T-helper 2 cell treated with Interferon-gamma antibody and Interleukin-4, amounts not matched to agents 100 ng/mL and 5 ng/mL, for 36 hours (primary cell): ENCODE data around the gene GLCCI1. TPM values are rescaled to one million over a fixed set of nuclear protein-coding genes. Genes with fewer than 3 reads are reported as not detected.
"Not testable (repeated sequence)": the region's sequence is repeated elsewhere in the genome, so short reads cannot be mapped to it uniquely, and the experiment has no call there.

ENCODE experiments used
- intact Hi-C: fragments of 100-400 bp; cut with micrococcal nuclease; formaldehyde crosslinking; loops from one replicate; pipeline ENCODE4 v1.15.1; 2023
- total RNA-seq: library from RNA; stranded (reverse); gene quantifications from 2 replicates; pipeline ENCODE4 v1.2.3, GENCODE V29; 2022

Gene GLCCI1
- total RNA-seq, 1 donor from 2014 or later = 35.8 TPM

DNA sequence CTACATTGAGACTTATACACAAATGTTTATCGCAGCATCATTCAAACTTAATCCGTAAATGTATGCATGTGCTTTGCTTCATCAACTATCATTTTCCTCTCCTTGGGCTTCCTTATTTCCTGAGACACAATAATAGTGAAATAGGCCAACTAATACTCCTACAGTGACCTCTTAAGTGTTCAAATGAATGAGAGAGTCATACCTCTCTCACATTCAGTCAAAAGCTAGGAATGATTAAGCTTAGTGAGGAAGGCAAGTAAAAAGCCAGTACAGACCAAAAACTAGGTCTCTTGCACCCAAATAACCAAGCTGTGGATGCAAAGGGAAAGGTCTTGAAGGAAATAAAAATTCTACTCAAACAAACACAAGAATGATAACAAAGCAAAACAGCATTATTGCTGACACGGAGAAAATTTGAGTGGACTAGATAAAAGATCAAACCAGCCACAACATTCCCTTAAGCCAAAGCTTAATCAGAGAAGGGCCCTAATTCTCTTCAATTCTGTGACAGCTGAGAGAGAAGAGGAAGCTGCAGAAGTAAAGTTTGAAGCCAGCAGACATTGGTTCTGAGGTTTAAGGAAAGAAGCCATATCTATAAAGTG is 72.3 kb downstream of the GLCCI1 start:
- intact Hi-C loops = no loop called here

DNA sequence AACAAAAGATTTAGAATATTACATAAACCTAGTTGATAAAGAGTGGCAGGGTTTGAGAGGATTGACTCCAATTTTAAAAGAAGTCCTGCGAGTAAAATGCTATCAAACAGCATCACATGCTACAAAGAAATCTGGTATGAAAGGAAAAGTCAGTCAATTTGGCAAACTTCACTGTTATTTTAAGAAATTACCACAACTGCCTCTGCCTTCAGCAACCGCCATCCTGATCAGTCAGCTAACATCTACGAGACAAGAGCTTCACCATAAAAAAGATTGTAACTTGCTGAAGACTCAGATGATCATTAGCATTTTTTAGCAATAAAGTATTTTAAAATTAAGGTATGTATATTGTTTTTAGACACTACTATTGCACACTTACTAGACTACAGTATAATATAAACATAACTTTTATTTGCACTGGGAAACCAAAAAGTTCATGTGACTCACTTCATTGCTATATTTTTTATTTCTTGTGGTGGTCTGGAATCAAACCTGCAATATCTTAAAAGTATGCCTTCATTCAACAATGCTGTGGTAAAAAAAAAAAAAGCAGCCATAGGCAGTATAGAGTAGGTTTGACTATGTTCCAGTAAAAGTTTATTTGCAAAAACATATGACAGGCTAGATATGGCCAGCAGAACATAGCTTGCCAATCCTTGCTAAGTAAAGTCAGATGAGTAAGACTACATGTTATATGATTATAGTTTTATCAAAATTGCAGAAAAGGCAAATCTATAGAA is 74.4 kb downstream of the GLCCI1 start:
- intact Hi-C loops = no loop called here

DNA sequence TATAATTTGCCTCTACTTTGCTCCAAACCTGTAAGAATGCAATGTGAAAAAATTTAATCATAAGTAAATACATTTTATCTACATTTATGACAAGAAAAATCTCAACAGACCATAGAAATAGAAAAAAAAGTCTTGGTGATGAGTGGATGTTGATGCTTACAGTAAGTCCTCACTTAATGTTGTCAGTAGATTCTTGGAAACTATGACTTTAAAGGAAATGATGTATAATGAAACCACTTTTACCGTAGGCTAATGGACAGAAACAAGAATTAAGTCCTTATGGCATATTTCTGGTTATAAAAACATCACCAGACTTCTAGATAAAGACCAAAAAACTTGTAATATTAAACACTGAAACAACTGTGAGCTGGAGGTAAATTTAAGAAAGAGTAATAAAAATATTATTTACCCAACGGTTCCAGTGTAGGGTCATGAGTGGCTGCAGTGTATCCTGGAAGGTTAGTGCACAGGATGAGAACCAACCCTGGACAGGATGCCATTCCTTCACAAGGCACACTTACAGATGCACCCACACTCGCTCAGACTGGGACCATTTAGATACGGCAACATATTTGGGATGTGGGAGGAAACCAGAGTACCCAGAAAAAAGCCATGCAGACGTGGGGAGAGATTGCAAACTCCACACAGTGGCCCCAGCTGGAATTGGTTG is 76.3 kb downstream of the GLCCI1 start:
- intact Hi-C loops = loop anchor here (2.0 to 5.0 kb wide), 2 partner anchors 76 to 82 kb away; partner anchors contain the start of gene GLCCI1

DNA sequence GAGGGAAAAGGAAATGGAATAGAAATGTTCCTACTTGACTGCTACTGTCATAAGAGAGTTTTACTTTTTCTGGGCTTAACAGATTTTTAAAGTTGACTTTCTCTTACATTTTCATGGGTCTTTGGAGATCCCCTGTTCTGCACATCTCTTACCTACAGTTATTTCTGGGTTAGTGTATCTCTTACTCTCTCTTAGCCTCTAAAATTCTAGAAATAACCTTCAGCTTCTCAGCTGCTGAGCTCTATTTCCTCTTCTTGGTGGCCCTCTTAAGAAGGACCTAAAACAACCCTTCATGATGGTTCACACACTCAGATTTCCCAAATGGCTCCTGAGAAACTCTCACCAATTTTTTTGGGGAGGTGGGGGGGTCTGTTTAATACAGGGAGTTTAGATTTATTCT is 79.5 kb downstream of the GLCCI1 start:
- intact Hi-C loops = loop anchor here (5.0 kb wide), 1 partner anchor 79 kb away; no protein-coding TSS in a partner anchor

DNA sequence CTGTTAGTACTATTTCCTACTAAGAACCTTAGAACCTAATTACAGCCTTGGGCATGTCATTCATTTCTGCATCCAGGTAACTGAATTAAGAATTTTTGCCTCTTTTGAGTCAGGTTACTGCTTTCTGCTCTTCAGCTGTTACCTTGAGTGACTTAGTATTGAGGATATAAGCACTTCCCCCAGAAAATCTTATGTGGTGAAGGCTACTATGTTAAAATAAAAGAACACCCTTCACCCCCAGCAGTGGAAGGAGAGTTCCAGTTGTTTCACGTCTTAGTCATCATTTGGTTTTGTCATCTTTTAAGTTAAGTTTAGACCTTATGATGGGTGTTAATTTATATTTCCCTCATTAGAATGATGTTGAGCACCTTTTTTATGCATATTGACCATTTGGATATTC is 82.8 kb downstream of the GLCCI1 start:
- intact Hi-C loops = no loop called here

DNA sequence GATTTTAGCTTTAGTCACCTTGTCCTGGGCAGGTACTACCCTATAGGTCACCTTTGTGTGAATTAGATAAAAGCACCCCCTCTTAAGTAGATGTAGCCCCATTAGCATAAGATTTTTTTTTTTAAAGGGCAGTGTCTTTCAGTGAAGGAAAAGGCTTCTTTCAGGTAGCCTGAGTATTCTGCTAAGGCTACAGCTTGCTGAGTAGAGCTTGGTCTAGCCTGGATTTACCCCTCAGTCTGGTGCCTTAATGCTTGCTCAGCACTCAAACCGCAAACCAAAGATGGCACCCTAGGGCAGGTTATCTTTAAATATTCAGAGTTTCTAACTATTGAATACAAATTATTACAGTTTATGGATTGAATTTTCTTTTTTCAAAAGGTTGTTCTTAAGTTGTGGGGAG is 83.4 kb downstream of the GLCCI1 start:
- intact Hi-C loops = no loop called here

DNA sequence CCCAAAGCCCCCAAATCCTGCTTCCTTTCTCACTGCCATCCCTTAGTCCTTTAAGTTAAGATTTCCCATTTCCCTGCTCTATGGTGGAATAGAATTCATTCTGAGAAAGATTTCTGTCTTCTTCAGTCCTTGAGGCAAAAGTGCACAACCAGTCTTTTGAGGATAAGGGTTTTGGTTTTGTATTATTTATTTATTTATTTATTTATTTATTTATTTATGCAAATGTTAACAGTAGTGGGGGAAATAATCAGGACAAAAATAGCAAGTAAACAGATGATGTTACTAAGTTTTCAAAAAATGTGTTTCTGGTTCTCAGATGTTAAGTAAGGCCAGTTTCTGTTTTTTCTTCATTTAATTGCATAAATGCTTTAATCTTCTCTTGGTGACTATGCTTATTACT is 84.2 kb downstream of the GLCCI1 start:
- intact Hi-C loops = no loop called here

DNA sequence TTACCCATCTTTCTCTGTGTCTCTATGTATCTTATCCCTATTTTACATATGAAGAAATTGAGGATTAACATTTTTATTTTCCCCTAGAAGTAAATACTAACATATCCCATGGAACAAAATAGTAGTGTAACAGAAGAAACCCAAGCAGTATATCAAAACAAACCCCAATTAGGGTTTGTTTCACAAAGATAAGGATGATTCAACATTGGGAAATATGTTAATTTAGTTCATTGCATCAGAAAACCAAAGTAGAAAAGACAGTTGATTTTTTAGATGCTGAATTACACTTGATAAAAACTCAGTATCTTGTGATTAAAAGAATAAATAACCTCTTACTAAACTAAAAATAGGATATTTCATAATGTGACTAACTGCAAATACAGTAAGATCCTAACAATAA is 87.8 kb downstream of the GLCCI1 start:
- intact Hi-C loops = no loop called here

DNA sequence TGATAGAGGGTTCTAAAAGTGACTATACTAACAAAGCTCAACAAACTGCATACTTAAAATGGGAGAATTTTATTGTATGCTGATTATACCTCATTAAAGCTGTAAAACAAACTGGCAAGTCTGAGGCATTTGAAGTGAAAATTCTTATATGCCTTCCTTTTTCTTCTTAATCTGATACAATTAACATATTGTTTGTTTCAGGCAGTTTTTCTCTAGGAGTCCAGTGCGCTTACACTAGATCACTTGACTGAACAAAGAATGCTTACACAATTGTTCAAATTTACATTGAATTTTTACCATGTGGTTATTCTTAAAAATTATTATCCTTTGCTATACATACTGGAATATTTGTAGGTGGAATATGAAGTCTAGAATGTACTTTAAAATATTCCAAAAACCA is 89.0 kb downstream of the GLCCI1 start:
- intact Hi-C loops = no loop called here

DNA sequence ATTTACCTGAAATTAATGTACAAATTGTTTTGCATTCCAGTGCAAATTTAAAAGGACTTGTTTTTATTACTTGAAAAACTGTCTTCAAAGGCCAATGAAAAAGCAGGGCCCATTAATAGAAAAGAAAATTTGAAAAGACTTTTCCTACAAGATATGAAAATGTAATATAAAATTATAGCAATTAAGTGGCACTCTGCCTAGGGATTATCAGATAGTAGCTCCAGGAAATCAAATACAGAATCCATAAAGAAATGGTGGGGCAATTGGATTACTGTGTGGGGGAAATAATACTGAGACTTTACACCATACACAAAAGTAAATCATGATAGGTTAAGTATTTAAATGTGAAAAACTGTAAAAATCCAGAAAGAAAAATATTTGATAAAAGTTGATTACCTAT is 89.7 kb downstream of the GLCCI1 start:
- intact Hi-C loops = no loop called here

DNA sequence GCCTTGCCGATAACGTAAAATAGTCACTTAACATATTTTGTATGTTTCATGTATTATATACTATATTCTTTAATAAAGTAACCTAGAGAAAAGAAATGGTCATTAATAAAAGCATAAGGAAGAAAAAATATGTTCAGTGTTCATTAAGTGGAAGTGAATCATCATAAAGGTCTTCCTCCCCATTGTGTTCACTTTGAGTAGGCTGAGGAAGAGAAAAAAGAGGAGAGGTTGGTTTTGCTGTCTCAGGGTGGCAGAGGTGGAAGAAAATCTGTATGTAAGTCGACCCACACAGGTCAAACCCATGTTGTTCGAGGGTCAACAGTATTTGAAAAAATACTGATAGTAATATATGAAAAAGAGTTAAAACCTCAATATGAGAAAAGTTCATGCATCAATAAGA is 90.3 kb downstream of the GLCCI1 start:
- intact Hi-C loops = no loop called here

DNA sequence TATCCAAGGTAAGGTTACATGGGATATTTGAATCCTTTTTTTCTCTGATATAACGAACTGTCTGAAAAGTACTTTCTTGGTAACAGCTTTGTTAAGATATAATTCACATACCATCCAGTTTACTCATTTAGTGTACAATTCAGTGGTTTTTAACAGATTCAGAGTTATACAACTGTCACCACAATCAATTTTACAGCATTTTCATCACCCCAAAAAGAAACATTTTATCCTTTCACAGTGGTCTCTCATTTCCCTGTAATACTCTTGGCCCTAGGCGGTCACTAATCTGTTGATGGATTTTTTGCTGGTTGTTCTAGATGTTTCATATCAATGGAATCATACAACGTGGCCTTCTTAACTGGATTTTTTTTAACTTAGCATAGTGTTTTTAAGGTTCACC is 91.6 kb downstream of the GLCCI1 start:
- intact Hi-C loops = no loop called here

DNA sequence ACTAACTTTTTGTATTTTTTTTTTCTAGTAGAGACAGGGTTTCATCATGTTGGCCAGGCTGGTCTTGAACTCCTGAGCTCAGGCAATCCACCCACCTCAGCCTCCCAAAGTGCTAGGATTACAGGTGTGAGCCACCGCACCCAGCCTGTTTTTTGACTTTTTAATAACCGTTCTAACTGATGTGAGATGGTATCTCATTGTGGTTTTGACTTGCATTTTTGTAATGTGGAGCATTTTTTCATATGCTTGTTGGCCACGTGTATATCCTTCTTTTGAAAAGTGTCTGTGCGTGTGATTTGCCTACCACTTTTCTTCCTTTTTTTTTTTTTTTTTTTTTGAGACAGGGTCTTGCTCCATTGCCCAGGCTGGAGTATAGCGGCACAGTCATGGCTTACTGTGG is 94.7 kb downstream of the GLCCI1 start:
- intact Hi-C loops = not testable (repeated sequence)

DNA sequence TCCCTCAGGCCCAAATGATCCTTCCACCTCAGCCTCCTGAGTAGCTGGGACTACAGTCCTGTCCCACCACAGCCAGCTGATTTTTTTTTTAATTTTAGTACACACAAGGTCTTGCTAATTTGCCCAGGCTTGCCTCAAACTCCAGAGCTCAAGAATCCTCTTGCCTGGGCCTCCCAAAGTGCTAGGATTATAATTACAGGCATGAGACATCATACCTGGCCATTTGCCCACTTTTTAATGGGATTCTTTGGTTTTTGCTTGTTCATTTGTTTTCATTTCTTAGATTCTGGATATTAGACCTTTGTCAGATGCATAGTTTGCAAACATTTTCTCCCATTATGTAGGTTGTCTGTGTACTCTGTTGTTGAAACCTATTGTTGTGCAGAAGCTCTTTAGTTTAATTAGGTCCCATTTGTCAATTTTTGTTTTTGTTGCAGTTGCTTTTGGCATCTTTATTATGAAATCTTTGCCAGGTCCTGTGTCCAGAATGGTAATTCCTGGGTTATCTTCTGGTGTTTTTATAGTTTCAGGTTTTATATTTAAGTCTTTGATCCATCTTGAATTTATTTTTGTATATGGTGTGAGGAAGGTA is 95.2 kb downstream of the GLCCI1 start:
- intact Hi-C loops = no loop called here

DNA sequence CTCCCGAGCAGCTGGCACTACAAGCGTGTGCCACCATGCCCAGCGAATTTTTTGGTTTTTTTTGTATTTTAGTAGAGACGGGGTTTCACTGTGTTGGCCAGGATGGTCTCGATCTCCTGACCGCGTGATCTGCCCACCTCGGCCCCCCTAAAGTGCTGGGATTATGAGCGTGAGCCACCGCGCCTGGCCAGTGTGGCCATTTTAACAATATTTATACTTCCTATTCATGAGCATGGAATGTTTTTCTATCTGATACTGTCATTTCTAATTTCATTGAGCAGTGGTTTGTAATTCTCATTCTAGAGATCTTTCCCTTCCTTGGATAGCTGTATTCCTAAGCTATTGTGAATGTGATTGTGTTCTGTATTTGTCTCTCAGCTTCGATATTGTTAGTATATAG is 96.2 kb downstream of the GLCCI1 start:
- intact Hi-C loops = no loop called here

DNA sequence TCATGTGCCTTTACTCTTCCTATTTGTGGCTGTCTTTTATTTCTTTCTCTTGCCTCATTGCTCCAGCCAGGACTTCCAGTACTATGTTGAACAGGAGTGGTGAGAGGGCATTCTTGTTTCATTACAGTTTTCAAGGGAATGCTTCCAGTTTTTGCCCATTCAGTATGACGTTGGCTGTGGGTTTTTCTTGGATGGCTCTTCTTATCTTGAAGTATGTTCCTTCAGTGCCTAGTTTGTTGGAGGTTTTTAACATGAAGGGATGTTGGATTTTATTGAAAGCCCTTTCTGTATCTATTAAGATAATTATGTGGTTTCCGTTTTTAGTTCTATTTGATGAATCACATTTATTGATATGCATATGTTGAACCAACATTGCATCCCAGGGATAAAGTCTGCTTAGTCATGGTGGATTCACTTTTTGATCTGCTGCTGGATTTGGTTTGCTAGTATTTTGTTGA is 96.8 kb downstream of the GLCCI1 start:
- intact Hi-C loops = no loop called here

DNA sequence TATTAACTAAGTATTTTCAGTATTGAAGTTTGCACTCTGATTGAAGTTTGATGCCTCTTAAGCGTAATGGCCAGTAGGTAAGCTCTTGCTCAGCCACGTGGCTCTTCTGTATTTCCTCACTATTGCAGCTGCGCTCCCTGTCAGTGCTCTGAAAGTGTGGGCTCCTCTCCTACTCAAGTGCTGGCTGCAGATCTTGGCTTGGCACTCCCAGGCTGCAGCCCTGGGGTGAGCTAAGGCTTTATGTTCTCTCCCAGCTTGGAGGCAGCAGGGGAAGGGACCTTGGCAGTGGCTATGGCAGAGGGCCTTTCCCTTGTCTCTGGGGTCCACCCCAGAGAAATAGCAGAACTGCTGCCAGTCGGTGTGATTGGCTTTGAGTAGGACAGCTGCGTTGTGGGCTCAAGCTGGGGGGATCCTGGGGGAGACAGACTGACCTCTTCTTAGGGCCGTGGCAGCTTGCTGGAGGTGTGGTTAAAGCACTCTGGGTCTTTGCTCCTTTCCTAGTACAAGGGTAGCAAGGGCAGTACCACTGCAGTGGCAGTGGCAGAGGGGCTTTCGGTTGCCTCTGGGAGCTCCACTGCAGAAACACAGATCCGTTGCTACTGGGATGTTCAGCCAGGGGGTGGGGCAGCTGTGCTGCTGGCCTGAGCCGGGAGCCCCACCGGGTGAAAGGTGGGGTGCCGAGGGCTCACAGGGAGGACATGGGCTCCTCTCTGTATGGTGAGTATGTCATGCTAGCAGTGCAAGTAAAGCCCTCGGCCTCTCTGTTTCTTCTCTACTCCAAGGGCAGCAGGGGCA is 100.5 kb downstream of the GLCCI1 start:
- intact Hi-C loops = no loop called here

DNA sequence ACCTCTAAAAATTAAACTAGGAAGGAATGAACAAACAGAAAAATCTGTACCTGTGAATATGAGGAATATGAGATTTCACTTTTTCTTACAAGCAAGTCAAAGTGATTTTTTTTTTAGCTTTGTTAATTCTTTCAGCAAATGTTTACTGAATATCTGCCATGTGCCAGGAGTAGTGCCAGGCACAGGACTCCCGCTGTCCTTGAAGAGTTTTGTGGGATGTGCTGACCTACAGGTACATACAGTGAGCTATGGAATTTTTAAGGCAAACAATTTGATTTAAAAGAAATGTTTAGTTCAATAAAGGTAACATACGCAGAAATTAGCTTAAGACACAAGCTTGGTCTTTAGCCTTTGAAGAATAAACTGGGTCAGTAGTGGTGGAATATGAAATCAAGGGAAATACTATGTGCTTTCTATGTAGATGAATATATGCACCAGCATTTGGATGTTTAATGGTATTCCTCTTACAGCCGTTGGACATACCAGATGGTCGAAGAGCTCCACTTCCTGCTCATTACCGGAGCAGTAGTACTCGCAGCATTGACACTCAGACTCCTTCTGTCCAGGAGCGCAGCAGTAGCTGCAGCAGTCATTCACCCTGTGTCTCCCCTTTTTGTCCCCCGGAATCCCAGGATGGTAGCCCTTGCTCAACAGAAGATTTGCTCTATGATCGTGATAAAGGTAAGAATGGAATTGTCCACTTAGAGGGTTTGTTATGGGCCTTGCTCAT is 102.0 kb downstream of the GLCCI1 start:
- intact Hi-C loops = no loop called here

DNA sequence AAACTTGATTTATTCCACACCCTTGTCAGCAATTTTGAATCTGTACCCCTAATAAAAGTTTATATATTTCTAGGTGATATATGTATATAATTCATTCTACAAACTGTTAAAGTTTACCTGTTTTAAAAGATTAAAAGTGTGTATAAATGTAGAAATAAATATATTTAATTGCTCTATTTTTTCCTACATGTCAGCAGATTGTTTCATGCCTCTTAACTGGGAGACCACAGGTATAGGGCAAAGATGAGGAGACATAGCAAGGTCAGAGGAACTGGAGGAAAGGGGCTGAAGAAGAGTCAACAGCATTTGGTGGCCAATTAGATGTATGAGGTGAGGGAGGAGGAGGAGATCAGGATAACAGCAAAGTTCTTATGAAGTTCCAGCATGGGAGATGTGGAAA is 109.8 kb downstream of the GLCCI1 start:
- intact Hi-C loops = no loop called here

DNA sequence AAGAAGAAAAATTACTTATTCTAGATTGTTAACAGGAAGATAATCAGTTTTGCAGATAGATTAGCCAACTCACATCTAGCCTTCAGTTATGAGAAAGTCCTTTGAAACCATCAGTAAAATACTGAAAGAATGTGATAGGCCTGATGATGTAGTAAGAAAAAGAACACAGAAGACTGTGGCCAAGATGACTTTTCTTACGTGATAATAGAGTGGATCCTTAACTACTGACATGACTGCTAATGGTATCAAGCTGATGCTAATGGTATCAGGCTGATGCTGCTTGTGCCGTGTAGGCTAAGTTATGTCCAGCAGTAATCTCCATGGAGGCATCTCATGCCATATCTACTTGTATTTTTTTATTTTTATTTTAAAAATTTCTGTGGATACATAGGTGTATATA is 114.2 kb downstream of the GLCCI1 start:
- intact Hi-C loops = no loop called here

DNA sequence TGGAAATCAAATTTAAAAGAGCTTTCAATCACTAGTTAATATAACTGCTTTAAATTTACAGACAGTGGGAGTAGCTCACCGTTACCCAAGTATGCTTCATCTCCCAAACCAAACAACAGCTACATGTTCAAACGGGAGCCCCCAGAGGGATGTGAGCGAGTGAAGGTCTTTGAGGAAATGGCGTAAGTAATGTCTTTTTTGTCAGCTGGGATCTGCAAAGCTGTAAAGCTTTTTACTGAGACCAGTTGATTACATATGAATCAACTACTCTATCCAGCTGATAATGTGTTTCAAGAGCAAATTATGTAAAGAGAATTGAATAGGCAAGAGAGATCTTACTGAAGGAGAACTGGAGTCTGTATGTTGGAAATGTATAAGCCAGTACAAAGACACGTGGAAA is 116.2 kb downstream of the GLCCI1 start:
- intact Hi-C loops = no loop called here
